Smooth muscle cell (in vitro differentiated cells): ENCODE measurements around the gene TMTC1. TPM values are rescaled to one million over a fixed set of nuclear protein-coding genes. Genes with fewer than 3 reads are reported as not detected.
"Not testable (repeated sequence)": the region's sequence is repeated elsewhere in the genome, so short reads cannot be mapped to it uniquely, and the experiment has no call there.

Experiments
- DNase-seq: peaks from one replicate; lab custom pipeline; 2025; ENCODE audit not compliant: unreplicated experiment; lab: John Stamatoyannopoulos, UW
- H2AFZ ChIP-seq: fragments of 200-600 bp; sonication (generic); 2 replicates; pipeline ENCODE4 v1.6.0; 2016; ENCODE audit warnings: antibody characterized with exemption, low read depth, mild to moderate bottlenecking
- H3F3A ChIP-seq: fragments of 200-600 bp; sonication (generic); 2 replicates; pipeline ENCODE4 v1.6.0; 2017; ENCODE audit warnings: antibody characterized with exemption, low read depth
- H3K27ac ChIP-seq: fragments of 200-600 bp; sonication (generic); 2 replicates; pipeline ENCODE4 v1.5.1; 2016; ENCODE audit warnings: low read depth, mild to moderate bottlenecking
- H3K27me3 ChIP-seq: fragments of 200-600 bp; sonication (generic); 2 replicates; pipeline ENCODE4 v1.6.1; 2016; ENCODE audit warnings: low read depth, mild to moderate bottlenecking
- H3K36me3 ChIP-seq: fragments of 200-600 bp; sonication (generic); 2 replicates; pipeline ENCODE4 v1.5.1; 2016; ENCODE audit warnings: low read depth
- H3K4me1 ChIP-seq: fragments of 200-600 bp; sonication (generic); 2 replicates; pipeline ENCODE4 v1.5.1; 2016; ENCODE audit warnings: low read depth
- H3K4me2 ChIP-seq: fragments of 200-600 bp; sonication (generic); 2 replicates; pipeline ENCODE4 v1.6.0; 2016; ENCODE audit warnings: mild to moderate bottlenecking
- H3K4me3 ChIP-seq: fragments of 200-600 bp; sonication (generic); 2 replicates; pipeline ENCODE4 v1.5.1; 2016; ENCODE audit warnings: mild to moderate bottlenecking
- H3K79me2 ChIP-seq: fragments of 200-600 bp; sonication (generic); 2 replicates; pipeline ENCODE4 v1.6.0; 2016; ENCODE audit warnings: low read depth, mild to moderate bottlenecking
- H3K9ac ChIP-seq: fragments of 200-600 bp; sonication (generic); 2 replicates; pipeline ENCODE4 v1.6.0; 2016; ENCODE audit warnings: low read depth
- H3K9me3 ChIP-seq: fragments of 200-600 bp; sonication (generic); replicated peaks from 2 replicates; pipeline ENCODE4 v1.5.1; 2016; ENCODE audit warnings: low read depth
- H4K20me1 ChIP-seq: fragments of 200-600 bp; sonication (generic); 2 replicates; pipeline ENCODE4 v1.6.0; 2016; ENCODE audit warnings: low read depth
- WGBS: methylation state at CpG from one replicate; pipeline ENCODE4 v1.1.7; 2016; ENCODE audit warnings: low lambda C conversion rate; 5-methylcytosine and 5-hydroxymethylcytosine counted together
- polyA plus RNA-seq: library from polyadenylated mRNA; unstranded; fragments of >200 nt; fragmentation: Nextera tagmentation; extraction: Ambion mirVana; gene quantifications from 2 replicates; pipeline ENCODE4 v1.2.1, GENCODE V29; 2016
- total RNA-seq: library from RNA; depleted of rRNA; stranded (reverse); fragments of >200 nt; gene quantifications from 2 replicates; pipeline ENCODE4 v1.2.3, GENCODE V29; 2014
- TF ChIP-seq, protein P1 (sequence below): fragments of 200-600 bp; sonication (generic); IDR thresholded peaks from 2 replicates; pipeline ENCODE4 v1.5.1; 2017; ENCODE audit warnings: borderline replicate concordance, mild to moderate bottlenecking, antibody characterized with exemption; ENCODE audit not compliant: insufficient read depth, poor library complexity, severe bottlenecking

The TMTC1 gene
- total and polyA plus RNA-seq, 2 experiments from 2014 or later: 3.5 to 8.7 TPM

DNA sequence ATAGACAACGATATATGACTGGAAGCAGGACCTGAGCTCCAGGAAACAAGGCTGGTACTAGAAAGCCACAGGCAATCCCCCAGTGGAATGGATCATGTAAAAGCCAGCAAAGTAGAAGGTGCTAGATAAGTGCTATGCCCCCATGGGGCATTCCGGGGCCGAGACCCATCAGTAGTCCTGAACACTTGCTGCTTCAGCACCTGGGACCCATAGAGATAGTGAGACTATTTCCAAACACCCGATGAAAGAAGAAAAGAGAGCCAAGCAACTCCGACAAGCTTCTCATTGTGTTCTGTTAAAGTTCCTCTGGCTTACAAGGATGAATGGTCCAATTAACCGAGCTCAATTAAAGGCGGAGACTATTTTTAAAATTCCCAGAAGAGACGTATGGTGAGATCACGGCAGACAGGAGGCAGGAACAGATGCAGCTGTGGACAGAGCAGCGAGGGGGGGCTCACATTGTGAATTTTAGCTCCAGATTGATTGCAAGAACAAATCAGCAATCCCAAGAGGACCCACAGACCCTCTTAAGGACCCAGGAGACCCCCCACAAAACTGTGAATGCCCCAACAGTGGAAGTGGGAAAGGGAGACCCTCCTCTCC, 143.7 kb downstream of the TMTC1 start:
- Histone ChIP-seq H3K79me2 (no peaks in the 10 kb centered on the region), H3K4me2 (peak overlapping the region; percentile 54), H3K9me3 (no peaks in the 10 kb centered on the region), H3K36me3 (no peaks in the 10 kb centered on the region), H3K27me3 (no peaks in the 10 kb centered on the region), H3K4me1 (peaks cover 12% of the 10 kb centered on the region), H2AFZ (peak overlapping the region; percentile 61), H3K9ac (peak overlapping the region; percentile 71), H3F3A (peaks cover 3% of the 10 kb centered on the region), H3K4me3 (peak overlapping the region; percentile 5), H4K20me1 (no peaks in the 10 kb centered on the region), H3K27ac (peak overlapping the region; percentile 88)
- TF ChIP-seq, protein P1, sequence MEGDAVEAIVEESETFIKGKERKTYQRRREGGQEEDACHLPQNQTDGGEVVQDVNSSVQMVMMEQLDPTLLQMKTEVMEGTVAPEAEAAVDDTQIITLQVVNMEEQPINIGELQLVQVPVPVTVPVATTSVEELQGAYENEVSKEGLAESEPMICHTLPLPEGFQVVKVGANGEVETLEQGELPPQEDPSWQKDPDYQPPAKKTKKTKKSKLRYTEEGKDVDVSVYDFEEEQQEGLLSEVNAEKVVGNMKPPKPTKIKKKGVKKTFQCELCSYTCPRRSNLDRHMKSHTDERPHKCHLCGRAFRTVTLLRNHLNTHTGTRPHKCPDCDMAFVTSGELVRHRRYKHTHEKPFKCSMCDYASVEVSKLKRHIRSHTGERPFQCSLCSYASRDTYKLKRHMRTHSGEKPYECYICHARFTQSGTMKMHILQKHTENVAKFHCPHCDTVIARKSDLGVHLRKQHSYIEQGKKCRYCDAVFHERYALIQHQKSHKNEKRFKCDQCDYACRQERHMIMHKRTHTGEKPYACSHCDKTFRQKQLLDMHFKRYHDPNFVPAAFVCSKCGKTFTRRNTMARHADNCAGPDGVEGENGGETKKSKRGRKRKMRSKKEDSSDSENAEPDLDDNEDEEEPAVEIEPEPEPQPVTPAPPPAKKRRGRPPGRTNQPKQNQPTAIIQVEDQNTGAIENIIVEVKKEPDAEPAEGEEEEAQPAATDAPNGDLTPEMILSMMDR: no peak
- WGBS: 77% methylated on average over 10 of the region's 10 CpGs
- no peak for DNase-seq

DNA sequence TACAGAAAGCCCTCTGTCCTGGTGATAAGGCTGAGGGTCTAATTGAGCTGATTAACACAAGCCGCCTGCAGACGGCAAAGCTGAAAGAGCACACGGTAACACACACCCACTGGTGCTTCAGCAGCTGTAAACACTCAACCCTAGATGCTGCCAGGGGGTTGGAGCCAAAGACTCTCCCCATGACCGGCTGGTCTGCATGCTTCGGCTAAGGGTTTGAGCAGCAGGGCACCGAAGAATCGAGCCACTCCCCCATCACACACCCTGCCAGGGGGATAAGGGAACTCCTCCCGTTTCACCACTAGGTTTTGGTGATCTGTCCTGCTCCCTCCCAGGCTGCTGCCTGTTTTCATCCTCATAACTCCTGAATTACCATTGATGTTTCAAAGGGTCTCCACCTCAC, 145.2 kb downstream of the TMTC1 start:
- whole genome bisulfite sequencing: 62% methylated on average over 8 of the region's 8 CpGs
- Histone ChIP-seq H4K20me1 (no peaks in the 10 kb centered on the region), H3K4me3 (no peak overlapping the region), H3F3A (peaks cover 3% of the 10 kb centered on the region), H3K79me2 (no peaks in the 10 kb centered on the region), H3K9ac (no peak overlapping the region), H3K27ac (no peak overlapping the region), H3K4me2 (no peak overlapping the region), H2AFZ (no peak overlapping the region), H3K9me3 (no peaks in the 10 kb centered on the region), H3K27me3 (no peaks in the 10 kb centered on the region), H3K36me3 (no peaks in the 10 kb centered on the region), H3K4me1 (peaks cover 12% of the 10 kb centered on the region)
- TF ChIP-seq, protein P1: no peak
- DNase-seq: no peak

DNA sequence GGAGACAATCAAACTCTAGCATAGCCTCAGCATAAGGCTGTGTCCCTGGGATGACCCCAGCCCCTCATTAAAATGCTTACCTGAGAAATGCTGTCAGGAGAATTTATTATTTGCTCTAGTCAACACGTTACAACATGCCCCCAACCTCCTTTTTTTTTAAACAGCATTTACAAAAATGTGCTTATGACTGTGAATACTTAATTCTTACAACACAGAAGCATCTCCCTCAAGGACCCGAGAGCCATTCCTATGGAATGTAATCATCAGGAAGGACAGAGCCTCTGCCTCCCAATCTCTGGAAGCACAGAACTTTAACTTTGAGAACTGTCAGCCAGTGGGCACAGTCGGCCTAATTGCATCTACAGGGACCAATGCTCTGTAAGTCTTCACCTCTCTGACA, 149.7 kb downstream of the TMTC1 start:
- Histone ChIP-seq H3F3A (no peaks in the 10 kb centered on the region), H3K27ac (no peak overlapping the region), H3K9ac (no peak overlapping the region), H4K20me1 (no peaks in the 10 kb centered on the region), H3K79me2 (no peaks in the 10 kb centered on the region), H3K27me3 (no peaks in the 10 kb centered on the region), H2AFZ (no peak overlapping the region), H3K4me2 (no peak overlapping the region), H3K9me3 (no peaks in the 10 kb centered on the region), H3K4me1 (no peaks in the 10 kb centered on the region), H3K4me3 (no peak overlapping the region), H3K36me3 (no peaks in the 10 kb centered on the region)
- TF ChIP-seq, protein P1: no peak
- DNase-seq: no peak
- WGBS: 37% methylated on average over 3 of the region's 3 CpGs

DNA sequence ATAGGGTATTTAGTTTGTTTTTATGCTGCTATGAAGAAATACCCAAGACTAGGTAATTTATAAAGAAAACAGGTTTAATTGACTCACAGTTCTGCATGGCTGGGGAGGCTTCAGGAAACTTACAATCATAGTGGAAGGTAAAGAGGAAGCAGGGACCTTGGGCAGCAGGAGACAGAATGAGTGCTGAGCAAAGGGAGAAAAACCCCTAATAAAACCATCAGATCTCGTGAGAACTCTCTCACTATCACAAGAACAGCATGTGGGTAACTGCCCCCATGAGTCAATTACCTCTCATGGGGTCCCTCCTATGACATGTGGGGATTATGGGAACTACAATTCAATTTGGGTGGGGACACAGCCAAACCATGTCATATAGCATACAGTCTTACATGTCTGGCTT, 153.6 kb downstream of the TMTC1 start:
- not testable (repeated sequence) for DNase-seq, H3K27ac ChIP-seq, H3K79me2 ChIP-seq, H3F3A ChIP-seq, H3K4me3 ChIP-seq, H2AFZ ChIP-seq, H3K4me1 ChIP-seq, H3K4me2 ChIP-seq, H3K9ac ChIP-seq, H3K36me3 ChIP-seq, H3K27me3 ChIP-seq, H3K9me3 ChIP-seq, H4K20me1 ChIP-seq
- WGBS: 79% methylated on average over 1 of the region's 1 CpG
